Smooth muscle cell (in vitro differentiated cells): ENCODE results near the gene UST. TPM values are rescaled to one million over a fixed set of nuclear protein-coding genes. Genes with fewer than 3 reads are reported as not detected.

Experiments used
- DNase-seq: peaks from one replicate; lab custom pipeline; 2025; ENCODE audit not compliant: unreplicated experiment; lab: John Stamatoyannopoulos, UW
- H2AFZ ChIP-seq: fragments of 200-600 bp; sonication (generic); 2 replicates; pipeline ENCODE4 v1.6.0; 2016; ENCODE audit warnings: antibody characterized with exemption, low read depth, mild to moderate bottlenecking
- H3F3A ChIP-seq: fragments of 200-600 bp; sonication (generic); 2 replicates; pipeline ENCODE4 v1.6.0; 2017; ENCODE audit warnings: antibody characterized with exemption, low read depth
- H3K27ac ChIP-seq: fragments of 200-600 bp; sonication (generic); 2 replicates; pipeline ENCODE4 v1.5.1; 2016; ENCODE audit warnings: low read depth, mild to moderate bottlenecking
- H3K27me3 ChIP-seq: fragments of 200-600 bp; sonication (generic); 2 replicates; pipeline ENCODE4 v1.6.1; 2016; ENCODE audit warnings: low read depth, mild to moderate bottlenecking
- H3K36me3 ChIP-seq: fragments of 200-600 bp; sonication (generic); 2 replicates; pipeline ENCODE4 v1.5.1; 2016; ENCODE audit warnings: low read depth
- H3K4me1 ChIP-seq: fragments of 200-600 bp; sonication (generic); 2 replicates; pipeline ENCODE4 v1.5.1; 2016; ENCODE audit warnings: low read depth
- H3K4me2 ChIP-seq: fragments of 200-600 bp; sonication (generic); 2 replicates; pipeline ENCODE4 v1.6.0; 2016; ENCODE audit warnings: mild to moderate bottlenecking
- H3K4me3 ChIP-seq: fragments of 200-600 bp; sonication (generic); 2 replicates; pipeline ENCODE4 v1.5.1; 2016; ENCODE audit warnings: mild to moderate bottlenecking
- H3K79me2 ChIP-seq: fragments of 200-600 bp; sonication (generic); 2 replicates; pipeline ENCODE4 v1.6.0; 2016; ENCODE audit warnings: low read depth, mild to moderate bottlenecking
- H3K9ac ChIP-seq: fragments of 200-600 bp; sonication (generic); 2 replicates; pipeline ENCODE4 v1.6.0; 2016; ENCODE audit warnings: low read depth
- H3K9me3 ChIP-seq: fragments of 200-600 bp; sonication (generic); replicated peaks from 2 replicates; pipeline ENCODE4 v1.5.1; 2016; ENCODE audit warnings: low read depth
- H4K20me1 ChIP-seq: fragments of 200-600 bp; sonication (generic); 2 replicates; pipeline ENCODE4 v1.6.0; 2016; ENCODE audit warnings: low read depth
- WGBS: methylation state at CpG from one replicate; pipeline ENCODE4 v1.1.7; 2016; ENCODE audit warnings: low lambda C conversion rate; 5-methylcytosine and 5-hydroxymethylcytosine counted together
- polyA plus RNA-seq: library from polyadenylated mRNA; unstranded; fragments of >200 nt; fragmentation: Nextera tagmentation; extraction: Ambion mirVana; gene quantifications from 2 replicates; pipeline ENCODE4 v1.2.1, GENCODE V29; 2016
- total RNA-seq: library from RNA; depleted of rRNA; stranded (reverse); fragments of >200 nt; gene quantifications from 2 replicates; pipeline ENCODE4 v1.2.3, GENCODE V29; 2014
- TF ChIP-seq, protein P1 (sequence below): fragments of 200-600 bp; sonication (generic); IDR thresholded peaks from 2 replicates; pipeline ENCODE4 v1.5.1; 2017; ENCODE audit warnings: borderline replicate concordance, mild to moderate bottlenecking, antibody characterized with exemption; ENCODE audit not compliant: insufficient read depth, poor library complexity, severe bottlenecking

UST gene
- total and polyA plus RNA-seq, 2 experiments from 2014 or later = 16.1 to 19.5 TPM

DNA sequence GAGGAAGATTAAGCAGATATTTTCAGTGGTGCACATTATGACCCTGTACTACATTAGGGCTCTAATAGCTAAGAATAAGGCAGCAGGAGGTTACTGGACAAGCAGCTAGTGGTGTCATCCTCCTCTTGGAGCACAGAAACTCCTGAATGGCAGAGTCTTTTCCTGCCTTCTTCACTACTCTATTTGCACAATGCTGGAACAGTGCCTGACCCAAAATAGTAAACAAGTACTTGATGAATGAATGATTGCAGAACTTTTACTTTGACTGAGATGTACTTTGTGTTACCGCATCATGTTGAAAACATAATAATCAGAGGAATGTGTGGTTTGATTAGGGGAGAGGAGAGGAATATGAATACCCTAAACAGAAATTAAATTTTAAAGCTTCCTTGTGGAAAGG lies 30.0 kb upstream of the UST start:
- Histone ChIP-seq H2AFZ (no peak overlapping the region), H3K27ac (no peak overlapping the region), H4K20me1 (no peaks in the 10 kb centered on the region), H3K36me3 (peaks cover 4% of the 10 kb centered on the region), H3K4me2 (no peak overlapping the region), H3K4me3 (no peak overlapping the region), H3K27me3 (no peaks in the 10 kb centered on the region), H3F3A (no peaks in the 10 kb centered on the region), H3K9me3 (no peaks in the 10 kb centered on the region), H3K79me2 (no peaks in the 10 kb centered on the region), H3K4me1 (peaks cover 11% of the 10 kb centered on the region), H3K9ac (no peak overlapping the region)
- TF ChIP-seq, protein P1, sequence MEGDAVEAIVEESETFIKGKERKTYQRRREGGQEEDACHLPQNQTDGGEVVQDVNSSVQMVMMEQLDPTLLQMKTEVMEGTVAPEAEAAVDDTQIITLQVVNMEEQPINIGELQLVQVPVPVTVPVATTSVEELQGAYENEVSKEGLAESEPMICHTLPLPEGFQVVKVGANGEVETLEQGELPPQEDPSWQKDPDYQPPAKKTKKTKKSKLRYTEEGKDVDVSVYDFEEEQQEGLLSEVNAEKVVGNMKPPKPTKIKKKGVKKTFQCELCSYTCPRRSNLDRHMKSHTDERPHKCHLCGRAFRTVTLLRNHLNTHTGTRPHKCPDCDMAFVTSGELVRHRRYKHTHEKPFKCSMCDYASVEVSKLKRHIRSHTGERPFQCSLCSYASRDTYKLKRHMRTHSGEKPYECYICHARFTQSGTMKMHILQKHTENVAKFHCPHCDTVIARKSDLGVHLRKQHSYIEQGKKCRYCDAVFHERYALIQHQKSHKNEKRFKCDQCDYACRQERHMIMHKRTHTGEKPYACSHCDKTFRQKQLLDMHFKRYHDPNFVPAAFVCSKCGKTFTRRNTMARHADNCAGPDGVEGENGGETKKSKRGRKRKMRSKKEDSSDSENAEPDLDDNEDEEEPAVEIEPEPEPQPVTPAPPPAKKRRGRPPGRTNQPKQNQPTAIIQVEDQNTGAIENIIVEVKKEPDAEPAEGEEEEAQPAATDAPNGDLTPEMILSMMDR = no peak
- no peak for DNase-seq
- WGBS = 3% methylated on average over 1 of the region's 1 CpG

- 24% methylated on average over 3 of the region's 3 CpGs for WGBS
Measured at GRCh38 chr6:148720406-148720805, 26.4 kb upstream of the UST start.

DNA sequence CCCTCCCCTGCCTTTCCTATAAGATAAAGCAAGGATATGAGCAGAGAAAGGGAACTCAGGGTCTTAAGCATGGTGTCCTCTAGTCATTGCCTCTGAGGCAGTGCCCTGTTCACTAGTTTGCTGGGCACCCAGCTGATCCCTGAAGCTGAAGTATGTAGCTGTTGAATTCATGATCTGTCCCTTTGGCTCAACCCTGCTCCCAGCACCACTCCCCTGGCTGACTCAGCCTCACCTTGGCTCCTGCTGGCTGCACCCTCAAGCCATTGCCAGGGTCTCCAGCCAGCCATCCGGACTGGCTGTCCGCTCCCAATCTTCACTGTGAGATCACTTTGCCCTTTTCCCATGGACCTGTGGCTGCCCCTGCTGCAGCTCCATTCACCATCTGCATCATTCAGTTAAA lies 25.9 kb upstream of the UST start:
- Histone ChIP-seq H3K27me3 (no peaks in the 10 kb centered on the region), H3K36me3 (no peaks in the 10 kb centered on the region), H4K20me1 (no peaks in the 10 kb centered on the region), H3K9ac (no peak overlapping the region), H2AFZ (peak overlapping the region; percentile 31), H3K4me1 (peaks cover 11% of the 10 kb centered on the region), H3K4me3 (no peak overlapping the region), H3K4me2 (peak overlapping the region; percentile 75), H3F3A (no peaks in the 10 kb centered on the region), H3K79me2 (no peaks in the 10 kb centered on the region), H3K27ac (peak overlapping the region; percentile 50), H3K9me3 (no peaks in the 10 kb centered on the region)
- WGBS = 90% methylated on average over 2 of the region's 2 CpGs
- TF ChIP-seq, protein P1 = no peak
- no peak for DNase-seq

More at GRCh38 chr6:148720406-148720805, 26.4 kb upstream of the UST start:
- Histone ChIP-seq H3K79me2 (no peaks in the 10 kb centered on the region), H3K9me3 (no peaks in the 10 kb centered on the region), H3K27ac (peak overlapping the region; percentile 50), H3K36me3 (no peaks in the 10 kb centered on the region), H3F3A (no peaks in the 10 kb centered on the region), H3K4me3 (no peak overlapping the region), H4K20me1 (no peaks in the 10 kb centered on the region), H3K4me1 (peaks cover 11% of the 10 kb centered on the region), H3K4me2 (peak overlapping the region; percentile 75), H3K27me3 (no peaks in the 10 kb centered on the region), H3K9ac (no peak overlapping the region), H2AFZ (peak overlapping the region; percentile 31)
- no peak for DNase-seq
- TF ChIP-seq, protein P1 = no peak

DNA sequence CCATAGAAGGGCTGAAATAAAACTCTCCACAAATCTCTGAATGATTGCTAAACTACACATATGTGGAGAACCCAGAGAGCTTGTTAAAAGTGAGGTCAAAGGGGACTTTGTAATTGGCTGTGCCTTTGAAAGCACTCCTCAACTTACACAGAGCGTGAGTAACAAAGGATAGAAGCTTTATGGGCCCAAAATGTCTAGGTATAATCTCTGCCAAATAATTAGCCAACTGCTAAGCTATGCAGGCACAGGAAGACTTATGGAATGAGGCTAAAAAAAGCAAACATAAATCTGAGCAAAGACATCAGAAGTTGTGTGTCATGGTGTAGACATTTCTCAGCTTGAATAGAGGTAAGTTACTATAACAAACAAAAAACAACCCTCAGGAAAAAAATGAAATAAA lies 23.3 kb upstream of the UST start:
- WGBS = 33% methylated on average over 1 of the region's 1 CpG
- Histone ChIP-seq H3K27me3 (no peaks in the 10 kb centered on the region), H4K20me1 (no peaks in the 10 kb centered on the region), H3K4me1 (peaks cover 11% of the 10 kb centered on the region), H3K27ac (peak overlapping the region; percentile 36), H3K9me3 (no peaks in the 10 kb centered on the region), H3K9ac (no peak overlapping the region), H2AFZ (no peak overlapping the region), H3K4me3 (no peak overlapping the region), H3K4me2 (no peak overlapping the region), H3K36me3 (no peaks in the 10 kb centered on the region), H3F3A (no peaks in the 10 kb centered on the region), H3K79me2 (no peaks in the 10 kb centered on the region)
- no peak for DNase-seq
- TF ChIP-seq, protein P1 = no peak
